SK-N-SH treated with all-trans-retinoic acid at 6 μM for 48 hours (cell line): ENCODE results near the gene LIG1.

Experiments
- ARNTL ChIP-seq: fragments of 450-650 bp; formaldehyde crosslinking; IDR thresholded peaks from 2 replicates; pipeline ENCODE4 v1.5.0; 2020; ENCODE audit warnings: low read depth, mild to moderate bottlenecking, moderate library complexity, borderline replicate concordance
- GLIS3 ChIP-seq: fragments of 250-450 bp; sonication (Bioruptor Pico); IDR thresholded peaks from 2 replicates; pipeline ENCODE4 v1.5.0; 2020; ENCODE audit warnings: mild to moderate bottlenecking, moderate library complexity
- PPARA ChIP-seq: fragments of 250-450 bp; sonication (Bioruptor Pico); IDR thresholded peaks from 2 replicates; pipeline ENCODE4 v1.5.0; 2020; ENCODE audit warnings: mild to moderate bottlenecking, borderline replicate concordance
- SNAI2 ChIP-seq: fragments of 250-450 bp; sonication (Bioruptor Pico); IDR thresholded peaks from 2 replicates; pipeline ENCODE4 v1.5.0; 2020; ENCODE audit warnings: mild to moderate bottlenecking, moderate library complexity
- ZC3H10 ChIP-seq: fragments of 250-450 bp; sonication (Bioruptor Pico); IDR thresholded peaks from 2 replicates; pipeline ENCODE4 v1.5.1; 2021; ENCODE audit warnings: mild to moderate bottlenecking, moderate library complexity
- ZFP3 ChIP-seq: fragments of 250-450 bp; sonication (Bioruptor Pico); IDR thresholded peaks from 2 replicates; pipeline ENCODE4 v1.5.0; 2020; ENCODE audit warnings: mild to moderate bottlenecking, moderate library complexity
- TF ChIP-seq, protein P1 (sequence below): fragments of 250-450 bp; sonication (Bioruptor Pico); IDR thresholded peaks from 2 replicates; pipeline ENCODE4 v1.8.0; 2020; ENCODE audit warnings: mild to moderate bottlenecking, moderate library complexity, borderline replicate concordance

DNA sequence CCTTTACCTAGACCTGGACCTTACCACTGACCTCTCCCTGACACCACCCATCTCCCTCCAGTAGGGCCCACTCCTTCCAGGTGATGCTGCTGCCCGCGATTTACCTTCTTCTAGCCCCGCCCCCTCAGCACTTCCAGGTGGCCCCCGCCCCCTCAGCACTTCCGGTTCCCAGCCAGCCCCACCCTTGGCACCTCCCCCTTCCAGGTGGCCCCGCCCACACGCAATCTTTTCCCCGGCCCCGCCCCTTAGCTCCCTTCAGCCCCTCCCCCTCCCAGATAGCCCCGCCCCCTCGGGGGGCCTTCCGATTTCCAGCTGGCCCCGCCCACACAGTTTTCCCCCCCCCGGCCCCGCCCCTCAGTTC lies 586 bp downstream of the LIG1 start:
- TF ChIP-seq, protein P1, sequence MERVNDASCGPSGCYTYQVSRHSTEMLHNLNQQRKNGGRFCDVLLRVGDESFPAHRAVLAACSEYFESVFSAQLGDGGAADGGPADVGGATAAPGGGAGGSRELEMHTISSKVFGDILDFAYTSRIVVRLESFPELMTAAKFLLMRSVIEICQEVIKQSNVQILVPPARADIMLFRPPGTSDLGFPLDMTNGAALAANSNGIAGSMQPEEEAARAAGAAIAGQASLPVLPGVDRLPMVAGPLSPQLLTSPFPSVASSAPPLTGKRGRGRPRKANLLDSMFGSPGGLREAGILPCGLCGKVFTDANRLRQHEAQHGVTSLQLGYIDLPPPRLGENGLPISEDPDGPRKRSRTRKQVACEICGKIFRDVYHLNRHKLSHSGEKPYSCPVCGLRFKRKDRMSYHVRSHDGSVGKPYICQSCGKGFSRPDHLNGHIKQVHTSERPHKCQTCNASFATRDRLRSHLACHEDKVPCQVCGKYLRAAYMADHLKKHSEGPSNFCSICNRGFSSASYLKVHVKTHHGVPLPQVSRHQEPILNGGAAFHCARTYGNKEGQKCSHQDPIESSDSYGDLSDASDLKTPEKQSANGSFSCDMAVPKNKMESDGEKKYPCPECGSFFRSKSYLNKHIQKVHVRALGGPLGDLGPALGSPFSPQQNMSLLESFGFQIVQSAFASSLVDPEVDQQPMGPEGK (CRISPR knock-in tag), result no peak
- TF ChIP-seq GLIS3 (CRISPR knock-in tag) (no peak), SNAI2 (no peak), PPARA (CRISPR knock-in tag) (no peak), ARNTL (CRISPR knock-in tag) (no peak), ZC3H10 (CRISPR knock-in tag) (no peak), ZFP3 (no peak)
